Vagina (tissue), 2 donors: Measurements from ENCODE around the gene DNAH14.
"Not testable (repeated sequence)": the region's sequence is repeated elsewhere in the genome, so short reads cannot be mapped to it uniquely, and the experiment has no call there.

Experiments
- POLR2A ChIP-seq, 2 donors: fragments of 450-650 bp; IDR thresholded peaks; one replicate each; pipeline ENCODE4 v1.6.1; 2017; ENCODE audit warnings: antibody characterized with exemption in 2 of 2, mild to moderate bottlenecking in 2 of 2, moderate library complexity in 2 of 2
- TF ChIP-seq, protein P1 (sequence below), 3 experiments: fragments of 450-650 bp in 2 of 3; fragments of 200-600 bp in 1 of 3; sonication (generic) in 1 of 3; IDR thresholded peaks; one replicate each; pipeline ENCODE4 v1.5.1; 2017 to 2019; ENCODE audit warnings: antibody characterized with exemption in 3 of 3, mild to moderate bottlenecking in 2 of 3, moderate library complexity in 2 of 3

DNA sequence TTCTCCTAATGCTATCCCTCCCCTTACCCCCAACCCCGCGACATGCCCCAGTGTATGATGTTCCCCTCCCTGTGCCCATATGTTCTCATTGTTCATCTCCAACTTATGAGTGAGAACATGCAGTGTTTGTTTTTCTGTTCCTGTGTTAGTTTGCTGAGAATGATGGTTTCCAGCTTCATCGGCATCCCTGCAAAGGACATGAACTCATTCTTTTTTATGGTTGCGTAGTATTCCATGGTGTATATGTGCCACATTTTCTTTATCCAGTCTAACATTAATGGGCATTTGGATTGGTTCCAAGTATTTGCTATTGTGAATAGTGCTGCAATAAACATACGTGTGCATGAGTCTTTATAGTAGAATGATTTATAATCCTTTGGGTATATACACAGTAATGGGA is 78.6 kb downstream of the DNAH14 start:
- not testable (repeated sequence) for TF ChIP-seq POLR2A (IDR thresholded peaks at IDR 0.05)
- TF ChIP-seq, protein P1, sequence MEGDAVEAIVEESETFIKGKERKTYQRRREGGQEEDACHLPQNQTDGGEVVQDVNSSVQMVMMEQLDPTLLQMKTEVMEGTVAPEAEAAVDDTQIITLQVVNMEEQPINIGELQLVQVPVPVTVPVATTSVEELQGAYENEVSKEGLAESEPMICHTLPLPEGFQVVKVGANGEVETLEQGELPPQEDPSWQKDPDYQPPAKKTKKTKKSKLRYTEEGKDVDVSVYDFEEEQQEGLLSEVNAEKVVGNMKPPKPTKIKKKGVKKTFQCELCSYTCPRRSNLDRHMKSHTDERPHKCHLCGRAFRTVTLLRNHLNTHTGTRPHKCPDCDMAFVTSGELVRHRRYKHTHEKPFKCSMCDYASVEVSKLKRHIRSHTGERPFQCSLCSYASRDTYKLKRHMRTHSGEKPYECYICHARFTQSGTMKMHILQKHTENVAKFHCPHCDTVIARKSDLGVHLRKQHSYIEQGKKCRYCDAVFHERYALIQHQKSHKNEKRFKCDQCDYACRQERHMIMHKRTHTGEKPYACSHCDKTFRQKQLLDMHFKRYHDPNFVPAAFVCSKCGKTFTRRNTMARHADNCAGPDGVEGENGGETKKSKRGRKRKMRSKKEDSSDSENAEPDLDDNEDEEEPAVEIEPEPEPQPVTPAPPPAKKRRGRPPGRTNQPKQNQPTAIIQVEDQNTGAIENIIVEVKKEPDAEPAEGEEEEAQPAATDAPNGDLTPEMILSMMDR (IDR thresholded peaks at IDR 0.05): not testable (repeated sequence)
